K562 (cell line): ENCODE measurements around the gene CACNG5. TPM values are rescaled to one million over a fixed set of nuclear protein-coding genes. Genes with fewer than 3 reads are reported as not detected.

Experiments used
- ATAC-seq: fragments of 200-7000 bp; cut with Tn5 transposase; 3 replicates; pipeline ENCODE4 v1.9.1; 2020; ENCODE audit warnings: moderate library complexity
- BruUV-seq: library from RNA; stranded (reverse); fragments of 400-500 nt; replicated peaks from 2 replicates; lab custom pipeline; 2021; lab: Mats Ljungman, UMichigan
- CTCF ChIA-PET: fragments of 300-600 bp; formaldehyde crosslinking; extraction: SDS; loops from one replicate; lab custom pipeline; 2021; ENCODE audit warnings: low intra/inter-chr PET ratio; lab: Yijun Ruan, JAX
- POLR2A ChIA-PET: fragments of 300-600, 350-650 bp; sonication (Branson Sonifier 250); formaldehyde crosslinking; extraction: SDS; loops from one replicate; lab custom pipeline; 2021; ENCODE audit warnings: antibody characterized with exemption, inconsistent platforms; lab: Yijun Ruan, JAX
- DNase-seq, 4 experiments: peaks; one replicate each; pipeline versions ENCODE4 v3.0.0 to v3.0.0-alpha.2; 2011 to 2018; ENCODE audit warnings: low spot score in 3 of 4, mixed read lengths in 3 of 4; ENCODE audit errors: extremely low read depth in 1 of 4
- FAIRE-seq: peaks from 2 replicates; lab custom pipeline; 2011; peaks lifted over from hg19 to GRCh38; lab: Jason Lieb, UNC
- H2AFZ ChIP-seq: 2 replicates; pipeline ENCODE4 v1.6.0; 2011; ENCODE audit warnings: low read depth, low read length, control low read depth, inconsistent platforms
- H3K27ac ChIP-seq: fragments of 200-600 bp; 3 replicates; pipeline ENCODE4 v1.8.0; 2011; ENCODE audit warnings: low read depth, mild to moderate bottlenecking, control low read depth, inconsistent platforms, low read length, moderate library complexity, mixed read lengths; ENCODE audit errors: extremely low read depth
- H3K27me3 ChIP-seq, 2 experiments: fragments of 300-600 bp in 1 of 2; 2 replicates in 1 of 2; 3 replicates in 1 of 2; pipeline versions ENCODE4 v1.6.0 to v1.8.0; 2011; ENCODE audit warnings: inconsistent platforms in 2 of 2, low read length in 2 of 2, mild to moderate bottlenecking in 1 of 2, mixed read lengths in 1 of 2, moderate library complexity in 1 of 2; ENCODE audit not compliant: control insufficient read depth in 2 of 2, insufficient read depth in 2 of 2
- H3K36me3 ChIP-seq: fragments of 300-600 bp; 3 replicates; pipeline ENCODE4 v1.8.0; 2011; ENCODE audit warnings: mild to moderate bottlenecking, low read length, inconsistent platforms; ENCODE audit not compliant: control insufficient read depth, insufficient read depth
- H3K4me1 ChIP-seq, 2 experiments: fragments of 200-600 bp in 1 of 2; replicated peaks in 1 of 2; 2 replicates in 1 of 2; 3 replicates in 1 of 2; pipeline versions ENCODE4 v1.5.1 to v1.8.0; 2011; ENCODE audit warnings: inconsistent platforms in 2 of 2, low read length in 2 of 2, mild to moderate bottlenecking in 1 of 2, mixed read lengths in 1 of 2, moderate library complexity in 1 of 2; ENCODE audit not compliant: control insufficient read depth in 2 of 2, insufficient read depth in 2 of 2
- H3K4me2 ChIP-seq: 2 replicates; pipeline ENCODE4 v1.6.1; 2011; ENCODE audit warnings: low read length, control low read depth, inconsistent platforms, mixed read lengths; ENCODE audit not compliant: insufficient read depth
- H3K4me3 ChIP-seq: fragments of 200-600 bp; sonication (generic), shearing (Covaris generic); 2 replicates; pipeline ENCODE4 v1.5.1; 2016; ENCODE audit warnings: control low read depth, inconsistent platforms
- H3K79me2 ChIP-seq: fragments of 200-600 bp; 3 replicates; pipeline ENCODE4 v1.8.0; 2011; ENCODE audit warnings: low read length, inconsistent platforms; ENCODE audit not compliant: control insufficient read depth, insufficient read depth
- H3K9ac ChIP-seq, 2 experiments: 2 replicates each; pipeline versions ENCODE4 v1.6.0 to v1.6.1; 2011; ENCODE audit warnings: low read depth in 2 of 2, low read length in 2 of 2, control low read depth in 1 of 2, inconsistent platforms in 1 of 2, mild to moderate bottlenecking in 1 of 2, mixed read lengths in 1 of 2; ENCODE audit not compliant: insufficient read depth in 1 of 2
- H3K9me1 ChIP-seq: one replicate; pipeline ENCODE4 v1.6.0; 2011; ENCODE audit warnings: inconsistent platforms, mild to moderate bottlenecking, low read length, moderate library complexity; ENCODE audit not compliant: control insufficient read depth, insufficient read depth
- H3K9me3 ChIP-seq: replicated peaks from 2 replicates; pipeline ENCODE4 v1.5.1; 2011; ENCODE audit warnings: low read depth, low read length, inconsistent platforms; ENCODE audit not compliant: control insufficient read depth, insufficient read depth
- H4K20me1 ChIP-seq: replicated peaks from 2 replicates; pipeline ENCODE4 v1.6.1; 2011; ENCODE audit warnings: low read length, inconsistent platforms, mixed read lengths; ENCODE audit not compliant: control insufficient read depth, insufficient read depth
- MCM3 ChIP-seq: fragments of 450-650 bp; IDR thresholded peaks from 2 replicates; pipeline ENCODE4 v1.6.1; 2016
- PBX2 ChIP-seq, 2 experiments: IDR thresholded peaks in 1 of 2; conservative IDR thresholded peaks in 1 of 2; 2 replicates each; pipeline ENCODE4 v1.6.1; 2016; ENCODE audit warnings: low read depth in 2 of 2, mild to moderate bottlenecking in 1 of 2, missing compliant biosample characterization in 1 of 2, missing genetic modification characterization in 1 of 2, moderate library complexity in 1 of 2
- WGBS: fragments of 100-300 bp; shearing (Covaris generic); methylation state at CpG from one replicate; pipeline ENCODE4 v1.1.6; 2016; ENCODE audit warnings: low coverage, mixed read lengths; ENCODE audit not compliant: insufficient coverage; ENCODE audit errors: missing lambda C conversion rate; 5-methylcytosine and 5-hydroxymethylcytosine counted together
- in situ Hi-C: fragments of 300-500 bp; cut with MboI; formaldehyde crosslinking; loops from 4 replicates; pipeline ENCODE4 v1.15.0; 2018; ENCODE audit warnings: inconsistent platforms, mixed read lengths
- intact Hi-C: fragments of 100-400 bp; cut with micrococcal nuclease; formaldehyde crosslinking; loops from 2 replicates; pipeline ENCODE4 v1.14.2; 2022
- polyA plus RNA-seq, 8 experiments: library from polyadenylated mRNA; depleted of rRNA in 4 of 8; stranded (reverse) in 5 of 8; unstranded in 3 of 8; fragments of >200 nt; fragmentation: Nextera tagmentation in 2 of 8; fragmentation: Illumina TruSeq in 1 of 8; extraction: Ambion mirVana in 2 of 8; extraction: Trizol in 1 of 8; gene quantifications; 2 replicates each; pipeline versions ENCODE4 v1.2.1 to v1.2.3, GENCODE V29; 2011 to 2014; ENCODE audit warnings: inconsistent platforms in 1 of 8, missing spikeins in 1 of 8
- total RNA-seq, 7 experiments: library from RNA; depleted of rRNA in 6 of 7; stranded (reverse); fragments of >200 nt in 6 of 7; fragmentation: Illumina TruSeq in 2 of 7; extraction: Trizol in 2 of 7; gene quantifications; 2 replicates each; pipeline versions ENCODE4 v1.2.1 to v1.2.3, GENCODE V29; 2011 to 2021; ENCODE audit warnings: low replicate concordance in 1 of 7

Gene CACNG5
- total and polyA plus RNA-seq, 9 of the 15 experiments (the other 6 are each of a cell fraction or from before 2014, with no cell fraction given): not detected

- Histone ChIP-seq H3K9ac (no peak overlapping the region), H3K27ac (no peak overlapping the region), H3K4me3 (no peak overlapping the region), H3K4me1 (no peaks in the 10 kb centered on the region), H3K27me3 (peaks cover 14 to 34% of the 10 kb centered on the region in 2 experiments), H3K4me2 (no peak overlapping the region), H2AFZ (no peak overlapping the region), H3K9me3 (no peaks in the 10 kb centered on the region), H4K20me1 (no peaks in the 10 kb centered on the region; the same call in 1 of the 2 replicates), H3K36me3 (no peaks in the 10 kb centered on the region), H3K9me1 (no peaks in the 10 kb centered on the region), H3K79me2 (no peaks in the 10 kb centered on the region)
- FAIRE-seq: no peak
- DNase-seq: no peak
- no TSS peak for BruUV-seq
- intact Hi-C loops (no loop called here), in situ Hi-C loops (no loop called here)
- no peak for ATAC-seq
- POLR2A ChIA-PET: no interaction called here
- no peak for TF ChIP-seq PBX2 (CRISPR knock-in tag; IDR thresholded peaks at IDR 0.05; ENCODE audit: low read depth)
- TF ChIP-seq PBX2 (tag; conservative IDR thresholded peaks at IDR 0.05; ENCODE audit: low read depth): no peak
- CTCF ChIA-PET: no interaction called here
- 0% methylated on average over 5 of the region's 5 CpGs for WGBS
Observed at GRCh38 chr17:66892246-66892645, 57.3 kb downstream of the CACNG5 start.

GRCh38 chr17:66893382-66893781 is 58.5 kb downstream of the CACNG5 start:
- Histone ChIP-seq H3K4me1 (no peaks in the 10 kb centered on the region; a peak in 1 of 5 replicates), H3K9me3 (no peaks in the 10 kb centered on the region), H3K9me1 (no peaks in the 10 kb centered on the region), H3K27ac (no peak overlapping the region), H3K4me3 (no peak overlapping the region), H2AFZ (no peak overlapping the region), H3K79me2 (no peaks in the 10 kb centered on the region), H3K9ac (no peak overlapping the region), H3K4me2 (no peak overlapping the region), H3K27me3 (peaks cover 16 to 46% of the 10 kb centered on the region in 2 experiments), H3K36me3 (no peaks in the 10 kb centered on the region), H4K20me1 (peaks cover 3% of the 10 kb centered on the region)
- WGBS: 0% methylated on average over 6 of the region's 6 CpGs
- TF ChIP-seq MCM3: no peak
- no peak for ATAC-seq
- POLR2A ChIA-PET: no interaction called here
- no TSS peak for BruUV-seq
- FAIRE-seq: no peak
- intact Hi-C loops: no loop called here
- in situ Hi-C loops: no loop called here
- CTCF ChIA-PET: no interaction called here
- no peak for DNase-seq
